Measurements from ENCODE around the gene ADGRV1. TPM values are rescaled to one million over a fixed set of nuclear protein-coding genes. Genes with fewer than 3 reads are reported as not detected.

ADGRV1 gene
- total and polyA plus RNA-seq, 9 of the 15 experiments (the other 6 are each of a cell fraction or from before 2014, with no cell fraction given): 21.7 to 156 (median 58.2) TPM

- TF ChIP-seq MNT (conservative IDR thresholded peaks at IDR 0.05) (peak; percentile 53 to 79), ZKSCAN3 (CRISPR knock-in tag; IDR thresholded peaks at IDR 0.05) (no peak), PCBP2 (IDR thresholded peaks at IDR 0.05; ENCODE audit: low read depth, low read length, poor library complexity, severe bottlenecking) (no peak), THAP12 (CRISPR knock-in tag; IDR thresholded peaks at IDR 0.05) (no peak), ZZZ3 (IDR thresholded peaks at IDR 0.05) (no peak), ZNF766 (CRISPR knock-in tag; conservative IDR thresholded peaks at IDR 0.05) (peak; percentile 95), FOXP4 (CRISPR knock-in tag; IDR thresholded peaks at IDR 0.05; ENCODE audit: borderline replicate concordance) (no peak), BRCA1 (IDR thresholded peaks at IDR 0.05) (no peak), BRCA1 (CRISPR knock-in tag; IDR thresholded peaks at IDR 0.05) (no peak), POLR2AphosphoS5 (IDR thresholded peaks at IDR 0.05; ENCODE audit: control insufficient read depth, insufficient read depth, low read depth, low read length) (peak; percentile 97), BHLHE40 (IDR thresholded peaks at IDR 0.05; ENCODE audit: low read length) (peak; percentile 52), RNF219 (CRISPR knock-in tag; IDR thresholded peaks at IDR 0.05) (no peak), POU5F1 (IDR thresholded peaks at IDR 0.05; ENCODE audit: borderline replicate concordance, low read depth, low read length, partially characterized antibody) (no peak), DMBX1 (CRISPR knock-in tag; IDR thresholded peaks at IDR 0.05; ENCODE audit: borderline replicate concordance) (peak; percentile 95), NR2C1 (IDR thresholded peaks at IDR 0.05) (peak; percentile 52), NR2C1 (tag; IDR thresholded peaks at IDR 0.05) (peak; percentile 77), ARID3B (CRISPR knock-in tag; IDR thresholded peaks at IDR 0.05; ENCODE audit: borderline replicate concordance) (no peak; the same call in 1 of the 2 replicates), ZNF780A (CRISPR knock-in tag; IDR thresholded peaks at IDR 0.05) (no peak)
Measured at GRCh38 chr5:90983148-90983547, 424.6 kb downstream of the ADGRV1 start (continued).

Data from K562 (cell line).